ENCODE measurements around the gene SYTL5. TPM values are rescaled to one million over a fixed set of nuclear protein-coding genes. Genes with fewer than 3 reads are reported as not detected.

The SYTL5 gene
- total RNA-seq, 1 donor from 2014 or later, result 1.7 TPM

DNA sequence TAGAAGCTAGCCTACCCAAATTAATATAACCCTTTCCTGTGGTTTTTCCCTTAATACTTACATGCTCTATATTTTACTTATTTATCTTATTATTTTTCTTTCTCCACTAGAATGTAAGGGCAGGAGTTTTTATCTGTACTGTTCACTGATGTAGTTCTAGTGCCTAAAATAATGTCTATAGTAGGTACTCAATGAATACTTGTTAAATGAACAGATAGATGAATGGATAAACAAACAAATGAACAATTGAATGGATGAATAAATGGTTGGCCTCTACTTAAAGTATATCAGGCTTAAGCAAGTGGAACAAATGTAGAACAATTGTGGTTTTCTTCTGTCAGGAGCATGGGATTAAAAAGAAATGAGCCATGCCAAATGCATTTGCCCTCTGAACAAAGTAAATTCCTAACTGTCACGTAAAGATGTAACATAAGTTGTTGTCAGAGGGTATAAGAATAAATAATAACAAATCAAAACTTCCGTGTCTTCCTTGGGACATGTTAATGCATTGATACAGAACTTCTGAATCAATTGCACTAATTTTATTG, 54.1 kb downstream of the SYTL5 start:
- H3K9me3 ChIP-seq (ENCODE audit: low read depth), result no peaks in the 10 kb centered on the region
- H2AFZ ChIP-seq (replicated peaks), result no peak overlapping the region
- Mint-ChIP-seq H3K36me3 (no peaks in the 10 kb centered on the region), H3K4me1 (peaks cover 8% of the 10 kb centered on the region), H3K27me3 (ENCODE audit: insufficient read depth, low read depth) (peaks cover 3% of the 10 kb centered on the region), H3K4me3 (no peak overlapping the region), H3K27ac (no peak overlapping the region), H3K9me3 (peaks cover under 1% of the 10 kb centered on the region)
- peaks cover 5% of the 10 kb centered on the region for H3K4me1 ChIP-seq
- no peak overlapping the region for H3K9ac ChIP-seq
- H4K20me1 ChIP-seq (ENCODE audit: low read depth), result no peaks in the 10 kb centered on the region
- no peak overlapping the region for H3K27ac ChIP-seq
- H3K27me3 ChIP-seq, result no peaks in the 10 kb centered on the region
- no peaks in the 10 kb centered on the region for H3K36me3 ChIP-seq
- no peak for DNase-seq (ENCODE audit: low spot score)
- no peak for TF ChIP-seq EZH2phosphoT487 (IDR thresholded peaks at IDR 0.05)
- TF ChIP-seq, protein P1, sequence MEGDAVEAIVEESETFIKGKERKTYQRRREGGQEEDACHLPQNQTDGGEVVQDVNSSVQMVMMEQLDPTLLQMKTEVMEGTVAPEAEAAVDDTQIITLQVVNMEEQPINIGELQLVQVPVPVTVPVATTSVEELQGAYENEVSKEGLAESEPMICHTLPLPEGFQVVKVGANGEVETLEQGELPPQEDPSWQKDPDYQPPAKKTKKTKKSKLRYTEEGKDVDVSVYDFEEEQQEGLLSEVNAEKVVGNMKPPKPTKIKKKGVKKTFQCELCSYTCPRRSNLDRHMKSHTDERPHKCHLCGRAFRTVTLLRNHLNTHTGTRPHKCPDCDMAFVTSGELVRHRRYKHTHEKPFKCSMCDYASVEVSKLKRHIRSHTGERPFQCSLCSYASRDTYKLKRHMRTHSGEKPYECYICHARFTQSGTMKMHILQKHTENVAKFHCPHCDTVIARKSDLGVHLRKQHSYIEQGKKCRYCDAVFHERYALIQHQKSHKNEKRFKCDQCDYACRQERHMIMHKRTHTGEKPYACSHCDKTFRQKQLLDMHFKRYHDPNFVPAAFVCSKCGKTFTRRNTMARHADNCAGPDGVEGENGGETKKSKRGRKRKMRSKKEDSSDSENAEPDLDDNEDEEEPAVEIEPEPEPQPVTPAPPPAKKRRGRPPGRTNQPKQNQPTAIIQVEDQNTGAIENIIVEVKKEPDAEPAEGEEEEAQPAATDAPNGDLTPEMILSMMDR (IDR thresholded peaks at IDR 0.05), result no peak
- no peak for TF ChIP-seq EZH2 (IDR thresholded peaks at IDR 0.05)
- no peak overlapping the region for H3K4me3 ChIP-seq
- no peak overlapping the region for H3K4me2 ChIP-seq
- no peaks in the 10 kb centered on the region for H3K79me2 ChIP-seq (ENCODE audit: low read depth)
- no peaks in the 10 kb centered on the region for H3F3A ChIP-seq (ENCODE audit: low read depth)

DNA sequence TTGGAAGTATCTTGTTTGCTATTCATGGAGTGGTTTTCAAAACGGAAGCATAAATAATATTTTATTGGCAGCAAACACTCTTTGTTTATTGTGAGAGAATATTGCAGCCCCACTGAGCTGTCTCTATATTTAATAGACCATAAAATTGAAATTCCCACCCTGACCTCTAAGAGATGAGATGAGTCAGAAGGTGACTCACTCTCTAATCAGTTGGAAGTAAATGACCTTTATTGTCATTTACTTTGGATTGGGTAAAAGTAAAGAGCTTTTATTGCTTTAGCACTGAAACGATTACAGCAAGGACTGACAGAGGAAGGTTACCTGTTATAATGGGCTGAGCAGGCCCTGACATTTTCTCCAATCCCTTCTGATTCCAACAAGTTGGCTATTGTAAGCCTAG, 55.0 kb downstream of the SYTL5 start:
- no peak overlapping the region for H3K27ac Mint-ChIP-seq
- H2AFZ ChIP-seq (replicated peaks), result no peak overlapping the region
- no peaks in the 10 kb centered on the region for H3K9me3 Mint-ChIP-seq
- H4K20me1 ChIP-seq (ENCODE audit: low read depth), result no peaks in the 10 kb centered on the region
- no peak overlapping the region for H3K4me3 Mint-ChIP-seq
- H3F3A ChIP-seq (ENCODE audit: low read depth), result no peaks in the 10 kb centered on the region
- no peak overlapping the region for H3K27ac ChIP-seq
- peaks cover 5% of the 10 kb centered on the region for H3K4me1 ChIP-seq
- no peak overlapping the region for H3K4me2 ChIP-seq
- H3K36me3 ChIP-seq, result no peaks in the 10 kb centered on the region
- H3K9me3 ChIP-seq (ENCODE audit: low read depth), result no peaks in the 10 kb centered on the region
- H3K4me3 ChIP-seq, result no peak overlapping the region
- TF ChIP-seq, protein P1 (IDR thresholded peaks at IDR 0.05), result no peak
- no peak for TF ChIP-seq EZH2phosphoT487 (IDR thresholded peaks at IDR 0.05)
- TF ChIP-seq EZH2 (IDR thresholded peaks at IDR 0.05), result no peak
- no peaks in the 10 kb centered on the region for H3K36me3 Mint-ChIP-seq
- no peaks in the 10 kb centered on the region for H3K27me3 ChIP-seq
- no peaks in the 10 kb centered on the region for H3K79me2 ChIP-seq (ENCODE audit: low read depth)
- H3K4me1 Mint-ChIP-seq, result peaks cover 8% of the 10 kb centered on the region
- no peak overlapping the region for H3K9ac ChIP-seq
- no peak for DNase-seq (ENCODE audit: low spot score)
- peaks cover 3% of the 10 kb centered on the region for H3K27me3 Mint-ChIP-seq (ENCODE audit: insufficient read depth, low read depth)

DNA sequence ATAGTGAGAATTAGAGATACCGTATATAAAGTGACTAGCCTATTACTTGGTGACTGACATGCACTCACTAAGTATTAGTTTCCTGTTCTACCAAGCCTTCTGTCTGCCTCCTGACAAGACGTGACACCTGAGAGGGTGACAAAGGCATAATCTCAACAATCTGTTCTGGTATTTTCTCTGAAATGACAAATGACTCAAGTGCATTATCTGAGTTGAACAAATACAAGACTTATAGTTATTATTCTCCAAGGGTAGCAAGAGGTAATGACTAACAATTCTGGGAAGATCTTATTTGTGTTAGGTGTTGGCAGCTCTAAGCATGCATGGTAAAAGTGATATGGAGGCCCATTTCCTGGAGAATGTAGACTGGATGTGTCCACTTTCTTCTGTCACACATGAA, 60.6 kb downstream of the SYTL5 start:
- no peak overlapping the region for H3K27ac Mint-ChIP-seq
- no peaks in the 10 kb centered on the region for H3K36me3 ChIP-seq
- no peak overlapping the region for H3K27ac ChIP-seq
- H3K36me3 Mint-ChIP-seq, result no peaks in the 10 kb centered on the region
- H3K27me3 ChIP-seq, result no peaks in the 10 kb centered on the region
- H4K20me1 ChIP-seq (ENCODE audit: low read depth), result no peaks in the 10 kb centered on the region
- no peaks in the 10 kb centered on the region for H3F3A ChIP-seq (ENCODE audit: low read depth)
- H3K4me1 Mint-ChIP-seq, result no peaks in the 10 kb centered on the region
- H2AFZ ChIP-seq (replicated peaks), result no peak overlapping the region
- no peaks in the 10 kb centered on the region for H3K9me3 Mint-ChIP-seq
- H3K9ac ChIP-seq, result no peak overlapping the region
- H3K9me3 ChIP-seq (ENCODE audit: low read depth), result peaks cover 5% of the 10 kb centered on the region
- no peaks in the 10 kb centered on the region for H3K27me3 Mint-ChIP-seq (ENCODE audit: insufficient read depth, low read depth)
- H3K4me1 ChIP-seq, result no peaks in the 10 kb centered on the region
- H3K4me3 Mint-ChIP-seq, result no peak overlapping the region
- no peaks in the 10 kb centered on the region for H3K79me2 ChIP-seq (ENCODE audit: low read depth)
- no peak for DNase-seq (ENCODE audit: low spot score)
- TF ChIP-seq, protein P1 (IDR thresholded peaks at IDR 0.05), result no peak
- no peak for TF ChIP-seq EZH2phosphoT487 (IDR thresholded peaks at IDR 0.05)
- TF ChIP-seq EZH2 (IDR thresholded peaks at IDR 0.05), result no peak
- no peak overlapping the region for H3K4me2 ChIP-seq
- no peak overlapping the region for H3K4me3 ChIP-seq

Measured in neural progenitor cell (in vitro differentiated cells).